B cell (primary cell): ENCODE measurements around the gene ENTHD1.

ENCODE experiments used
- CTCF ChIP-seq: fragments of 200-600 bp; IDR thresholded peaks from one replicate; pipeline ENCODE4 v1.8.0; 2022; ENCODE audit warnings: antibody characterized with exemption, mild to moderate bottlenecking
- EZH2 ChIP-seq: IDR thresholded peaks from 2 replicates; pipeline ENCODE4 v1.6.1; 2012; ENCODE audit warnings: borderline replicate concordance, low read depth, mild to moderate bottlenecking, moderate library complexity, low read length; ENCODE audit not compliant: insufficient read depth, poor library complexity, severe bottlenecking

GRCh38 chr22:39739338-39740027, 154.1 kb downstream of the ENTHD1 start:
- no peak for TF ChIP-seq CTCF
- TF ChIP-seq EZH2, result no peak
